NCI-H1694 treated with DMSO at 0.1 percent for 48 hours (cell line): ENCODE data around the gene GABBR2.
A peak's percentile ranks its signal among the peaks of the same experiment; 100 is the strongest.

Experiments
- DNase-seq: peaks from one replicate; lab custom pipeline; 2025; lab: John Stamatoyannopoulos, UW

Gene GABBR2

DNA sequence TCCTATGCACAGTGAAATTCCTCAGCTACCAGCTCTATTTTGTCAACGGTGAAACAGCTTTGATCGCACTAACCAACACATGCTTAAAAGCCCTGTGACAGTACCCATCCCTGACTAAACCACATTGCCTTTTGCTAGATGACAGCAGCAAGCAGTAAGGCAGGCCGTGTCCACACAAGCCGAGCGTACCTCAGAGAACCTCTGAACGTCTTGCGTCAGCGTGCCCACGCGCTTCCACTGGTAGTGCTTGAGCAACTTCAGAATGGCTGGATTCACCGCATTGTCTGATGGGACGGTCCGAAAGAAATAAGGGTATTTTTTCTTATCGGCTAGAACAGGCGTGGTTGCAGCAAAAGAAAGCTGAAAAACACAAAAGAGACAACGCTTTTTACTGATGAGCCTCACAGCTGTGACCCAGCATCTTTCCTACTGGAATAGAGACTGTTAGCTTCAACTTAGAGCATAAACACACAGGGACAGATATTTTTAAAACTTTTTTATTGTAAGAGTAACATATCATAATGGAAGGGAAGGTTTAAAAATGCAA lies 167.0 kb downstream of the GABBR2 start:
- no peak for DNase-seq

DNA sequence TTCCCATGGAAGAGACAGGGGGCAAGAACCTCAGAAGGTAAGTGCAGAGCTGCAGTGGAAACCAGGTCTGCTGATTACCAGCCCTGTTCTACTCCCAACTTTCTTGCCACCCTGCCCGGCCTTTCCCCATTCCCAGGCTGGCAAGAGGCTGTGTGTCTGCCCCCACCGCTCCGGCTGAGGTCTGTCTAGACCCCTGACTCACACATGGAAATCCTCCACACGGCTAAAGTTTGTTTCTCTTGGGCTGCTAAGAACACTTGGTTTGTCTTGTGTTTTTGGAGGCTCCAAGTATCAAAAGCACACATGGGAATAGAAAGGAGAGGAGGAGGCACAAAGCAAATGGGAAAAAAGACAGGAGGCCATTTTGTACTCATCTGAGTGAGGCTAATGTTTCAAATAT lies 168.3 kb downstream of the GABBR2 start:
- no peak for DNase-seq

DNA sequence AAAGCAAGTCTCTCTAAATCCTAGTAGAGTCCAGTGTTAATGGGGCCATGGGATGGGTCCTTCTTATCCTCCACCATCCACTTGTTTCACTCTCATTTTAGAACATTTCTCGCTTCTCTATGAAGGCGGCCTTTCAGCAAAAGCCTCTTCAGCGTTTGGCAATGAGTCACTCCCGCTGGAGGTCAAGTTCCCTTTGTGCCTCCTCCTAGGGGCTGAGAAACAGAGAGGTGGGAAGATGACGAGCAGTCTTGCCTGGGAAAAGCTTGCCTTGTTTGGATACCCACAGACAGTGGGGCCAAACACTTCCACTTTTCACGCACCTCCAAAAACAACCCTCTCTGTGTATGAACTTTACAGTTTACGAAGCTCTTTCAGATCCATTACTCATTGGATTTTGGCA lies 168.8 kb downstream of the GABBR2 start:
- DNase-seq = no peak

DNA sequence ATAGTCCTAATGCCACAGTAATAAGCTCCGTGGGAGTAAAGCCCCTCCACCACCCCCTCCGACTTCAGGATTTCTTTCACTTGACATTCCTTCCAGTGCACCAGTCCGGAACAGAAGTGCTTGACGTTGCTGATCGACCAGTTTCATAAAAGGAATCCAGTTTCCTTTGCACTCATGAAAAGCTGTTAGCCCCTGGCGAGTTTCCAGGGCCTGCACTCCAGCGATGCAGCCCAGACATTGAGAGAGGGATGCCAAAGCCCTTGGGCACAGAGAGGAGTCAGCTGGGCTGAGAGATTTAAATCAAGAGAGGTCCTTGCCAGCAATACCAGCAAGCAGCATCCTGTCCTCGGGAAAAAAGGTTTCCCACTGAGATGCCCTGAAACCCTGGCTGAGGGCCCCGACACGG lies 170.1 kb downstream of the GABBR2 start:
- peak; percentile 38 for DNase-seq

DNA sequence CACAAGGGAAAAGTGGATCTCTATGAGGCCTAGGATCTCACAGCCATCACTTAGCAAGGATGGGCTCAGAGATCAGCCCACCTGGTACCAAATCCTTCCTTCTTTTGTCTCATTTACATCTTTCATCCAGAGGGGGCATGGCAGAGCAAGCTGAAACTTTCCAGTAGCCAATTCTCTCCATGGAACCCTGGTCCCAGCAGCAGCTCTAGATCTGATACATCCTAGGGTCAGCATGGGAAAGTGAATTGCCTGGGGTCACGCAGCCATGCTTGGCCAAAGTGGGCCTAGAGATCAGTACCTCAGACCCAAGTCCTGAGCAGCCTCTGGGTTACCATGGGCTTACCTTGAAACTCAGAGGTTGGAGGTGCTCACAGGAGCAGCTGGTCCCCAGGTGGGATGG lies 170.5 kb downstream of the GABBR2 start:
- no peak for DNase-seq

DNA sequence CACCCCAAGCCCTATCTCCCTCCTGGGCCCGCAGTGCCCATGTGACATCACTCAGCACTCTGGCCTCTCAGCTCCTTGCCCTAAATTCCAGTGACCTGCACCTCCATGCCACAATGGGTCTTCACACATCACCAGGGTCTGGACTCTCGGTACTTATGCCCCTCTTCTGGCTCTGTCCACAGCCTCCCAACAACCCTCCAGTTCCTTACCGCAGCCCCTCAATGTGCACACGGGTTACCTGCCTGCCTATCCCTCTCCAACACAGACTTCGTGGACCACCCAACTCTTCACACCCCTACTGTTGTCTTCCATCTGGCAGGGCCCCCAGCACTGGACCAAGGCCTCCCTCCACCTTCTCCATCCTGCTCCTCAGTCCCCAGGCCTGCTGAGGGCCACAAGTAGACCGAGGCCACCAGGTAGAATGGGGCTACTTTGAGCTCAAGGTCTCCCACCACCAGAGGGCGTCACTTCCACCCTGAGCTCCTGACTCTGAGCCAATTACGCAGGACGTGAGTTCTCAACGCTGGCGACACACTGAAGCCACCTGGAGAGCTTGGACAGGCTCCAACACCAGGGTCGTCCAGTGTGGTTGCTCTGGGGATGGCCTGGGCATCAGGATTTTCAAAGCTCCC lies 172.1 kb downstream of the GABBR2 start:
- no peak for DNase-seq

DNA sequence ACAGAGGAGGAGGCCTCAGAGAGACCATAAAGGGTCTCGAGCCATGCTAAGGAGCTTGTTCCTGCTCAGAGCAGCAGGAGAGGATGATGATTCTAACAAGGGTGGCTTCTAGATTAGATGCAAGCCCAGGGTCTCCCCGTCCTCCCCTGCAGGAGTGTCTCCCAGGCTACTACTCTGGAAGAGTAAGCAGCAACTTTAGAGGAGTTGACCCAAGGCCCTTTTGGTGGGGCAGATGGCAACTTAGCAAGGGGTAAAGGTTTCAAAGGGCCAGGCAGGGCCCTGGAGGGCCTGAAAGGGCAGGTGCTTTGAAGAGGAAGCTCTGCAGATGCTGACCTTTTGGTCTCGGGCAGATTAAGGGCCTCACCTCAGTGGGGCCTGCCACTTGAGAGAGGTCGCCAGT lies 174.9 kb downstream of the GABBR2 start:
- no peak for DNase-seq

DNA sequence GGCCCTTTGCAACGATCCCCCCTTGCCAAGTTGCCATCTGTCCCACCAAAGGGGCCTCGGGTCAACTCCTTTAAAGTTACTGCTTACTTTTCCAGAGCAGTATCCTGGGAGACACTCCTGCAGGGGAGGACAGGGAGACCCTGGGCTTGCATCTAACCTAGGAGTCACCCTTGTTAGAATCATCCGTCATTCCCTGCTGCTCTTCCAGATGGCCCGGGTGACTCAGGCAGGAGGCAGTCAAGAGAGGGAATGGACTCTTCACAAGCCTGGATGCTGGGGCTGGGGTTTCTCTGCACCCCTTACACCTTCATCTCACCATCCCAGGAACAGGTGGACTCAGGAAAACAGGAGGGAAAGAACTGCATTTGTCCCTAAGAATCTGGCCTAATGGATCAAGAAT lies 175.6 kb downstream of the GABBR2 start:
- peak; percentile 52 for DNase-seq

DNA sequence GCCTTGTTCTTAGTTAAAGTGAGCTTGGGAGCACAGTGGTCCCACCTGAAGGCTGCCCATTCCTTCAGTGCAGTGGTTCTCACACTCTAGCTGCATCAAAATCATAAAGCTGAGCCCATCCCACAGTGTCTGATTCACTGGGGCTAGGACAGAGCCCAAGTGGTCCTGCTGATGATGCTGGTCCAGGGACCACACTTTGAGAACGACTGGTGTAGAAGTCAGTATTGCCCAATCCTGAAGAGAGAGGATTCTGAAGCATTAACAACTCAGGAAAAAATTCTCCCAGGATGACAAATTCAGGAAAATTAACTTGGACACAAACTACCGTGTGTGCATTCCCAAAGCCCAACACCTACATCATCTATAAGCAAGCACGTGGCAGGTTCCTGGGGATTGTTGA lies 176.2 kb downstream of the GABBR2 start:
- no peak for DNase-seq

DNA sequence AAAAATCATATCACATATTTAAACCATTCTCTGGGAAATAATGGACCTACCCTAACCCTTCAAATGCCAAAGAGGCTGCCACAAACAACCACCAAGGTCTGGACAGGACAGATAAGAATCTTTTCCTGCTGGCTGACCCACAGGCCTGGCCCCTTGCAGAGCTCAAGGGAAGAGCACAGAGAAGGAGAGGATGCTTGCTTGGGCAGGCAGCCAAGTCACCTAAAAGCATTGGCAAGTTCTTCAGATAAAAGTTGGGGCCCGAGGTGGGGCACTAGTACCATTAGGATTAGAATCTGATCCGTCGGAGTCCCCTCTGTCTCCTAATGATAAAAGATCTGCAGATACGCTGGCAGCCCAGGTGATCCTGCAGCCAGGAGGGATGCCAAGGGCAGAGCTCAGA lies 176.6 kb downstream of the GABBR2 start:
- no peak for DNase-seq

DNA sequence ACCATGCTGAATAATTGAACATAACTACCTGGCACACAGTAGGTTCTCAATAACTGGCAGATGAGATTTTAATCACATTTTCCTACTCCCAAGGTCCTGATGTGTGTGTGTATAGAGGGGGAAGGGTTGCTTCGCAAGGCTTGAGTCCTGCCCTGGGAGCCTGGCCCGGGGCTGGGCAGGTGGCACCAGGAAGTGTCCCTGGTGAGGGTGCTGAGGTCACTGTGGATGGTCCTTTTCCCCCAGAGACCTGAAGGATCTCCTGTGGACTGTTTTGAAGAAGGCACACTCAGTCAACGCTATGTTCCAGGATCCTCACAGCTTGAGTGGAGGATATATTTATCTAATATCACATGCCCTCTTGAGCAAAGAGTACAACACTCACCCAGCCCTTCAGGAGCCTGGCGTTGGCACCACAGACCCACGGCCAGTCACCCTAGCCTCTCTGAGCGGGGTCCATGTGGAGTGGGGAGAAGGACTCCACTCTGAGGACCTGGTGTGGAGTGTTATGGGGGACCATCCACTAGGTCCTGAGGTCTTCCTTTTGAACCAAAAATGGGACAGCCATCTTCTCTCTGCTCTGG lies 177.8 kb downstream of the GABBR2 start:
- no peak for DNase-seq

DNA sequence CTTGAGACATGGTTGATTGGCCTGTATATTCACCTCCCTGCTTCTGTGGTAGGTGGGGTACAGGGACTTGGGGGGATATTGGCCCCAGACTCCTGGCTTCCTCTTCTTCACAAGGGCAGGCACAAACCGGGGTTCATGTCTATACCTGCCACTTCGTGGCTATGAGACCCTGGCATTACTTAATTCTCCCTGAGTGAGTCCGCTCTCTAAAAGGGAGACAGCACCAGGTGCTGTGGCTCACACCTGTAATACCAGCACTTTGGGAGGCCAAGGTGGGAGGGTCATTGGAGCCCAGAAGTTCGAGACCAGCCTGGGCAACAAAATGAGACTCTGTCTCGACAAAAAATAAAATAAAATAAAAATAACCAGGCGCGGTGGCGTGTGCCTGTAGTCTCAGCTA lies 178.5 kb downstream of the GABBR2 start:
- DNase-seq = no peak

DNA sequence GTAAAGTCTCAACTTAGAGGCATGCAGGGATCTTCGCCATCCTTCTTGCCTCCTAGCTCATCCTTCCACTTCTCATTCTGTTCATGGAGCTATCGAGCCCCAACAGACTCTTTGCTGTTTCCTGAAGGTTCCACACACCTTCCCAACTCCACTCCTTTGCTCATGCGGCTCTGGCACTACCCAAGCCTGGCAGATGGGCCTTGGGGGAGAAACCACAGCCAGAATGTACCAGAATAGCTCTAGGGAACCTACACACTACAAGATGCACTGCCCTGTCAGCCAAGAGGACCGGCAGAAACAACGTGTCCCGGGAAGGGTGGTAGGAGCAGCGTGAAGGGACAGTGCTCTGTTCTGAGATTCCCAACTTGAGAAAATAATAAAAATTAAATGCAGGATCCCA lies 178.9 kb downstream of the GABBR2 start:
- no peak for DNase-seq

DNA sequence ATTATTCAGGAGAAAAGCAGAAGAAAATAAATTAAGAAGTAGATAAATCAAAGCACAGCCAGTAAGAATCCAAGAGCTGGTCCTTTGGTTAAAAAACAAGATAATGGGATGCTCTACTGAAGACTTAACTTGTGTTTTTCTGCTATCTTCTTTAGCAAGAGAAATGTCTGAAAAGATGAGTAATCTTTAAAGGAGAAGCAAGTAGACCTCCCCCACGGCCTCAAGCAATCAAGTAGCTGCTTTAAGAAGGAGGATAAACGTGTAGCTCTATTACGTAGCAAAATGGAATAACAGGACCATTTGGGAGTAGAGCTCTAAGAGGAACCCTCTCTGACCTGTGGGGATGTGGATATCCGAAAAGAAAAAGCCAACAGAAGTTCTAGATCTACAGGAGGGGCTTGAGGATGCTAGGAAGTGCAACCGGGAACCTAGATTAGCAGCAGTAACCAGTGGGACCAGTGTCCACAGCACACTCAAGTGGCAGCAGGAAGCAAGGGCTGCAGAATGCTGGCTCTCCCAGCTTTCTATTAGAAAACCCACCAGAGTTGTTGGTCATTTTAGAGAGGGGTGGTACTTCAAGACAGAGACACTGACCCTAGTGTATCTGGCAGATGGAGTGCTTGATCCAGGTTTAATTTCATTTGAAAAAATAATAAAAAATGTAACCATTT lies 185.4 kb downstream of the GABBR2 start:
- DNase-seq = no peak

DNA sequence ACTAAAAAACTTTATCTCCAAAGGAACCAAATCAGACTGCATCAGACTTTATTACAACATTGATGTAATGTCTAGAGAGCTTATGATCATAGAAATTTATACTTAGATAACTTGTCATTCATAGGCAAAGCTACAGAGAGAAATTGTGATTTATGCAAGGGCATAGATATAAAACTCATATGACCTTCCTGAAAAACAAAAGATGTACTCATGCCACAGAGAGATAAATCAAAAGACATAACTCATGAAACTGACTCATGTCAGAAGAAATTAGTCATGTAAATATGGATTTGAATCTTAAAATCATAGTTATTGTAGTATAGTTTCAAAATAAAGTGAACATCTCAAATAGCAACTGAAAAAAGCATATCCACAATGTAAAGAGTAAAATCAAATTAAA lies 186.2 kb downstream of the GABBR2 start:
- DNase-seq = no peak

DNA sequence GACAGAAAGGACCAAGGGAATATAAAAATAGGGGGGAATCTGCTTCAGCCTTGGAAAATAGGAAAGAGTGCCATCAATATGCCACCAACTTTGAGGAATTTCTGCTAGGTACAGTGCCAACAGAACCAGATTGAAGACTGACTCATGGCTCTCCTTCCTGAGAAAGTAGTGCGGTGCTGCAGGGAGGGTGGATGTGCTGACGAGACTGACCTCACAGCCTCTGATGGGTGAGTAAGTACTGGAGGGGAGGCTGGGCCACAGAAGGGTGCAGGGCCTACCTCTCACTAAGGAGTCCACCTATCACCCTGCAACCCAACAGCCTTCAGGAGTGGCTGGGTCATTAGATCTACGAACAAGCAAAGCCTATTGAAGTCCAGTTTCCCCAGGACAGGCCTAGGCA lies 187.6 kb downstream of the GABBR2 start:
- no peak for DNase-seq

DNA sequence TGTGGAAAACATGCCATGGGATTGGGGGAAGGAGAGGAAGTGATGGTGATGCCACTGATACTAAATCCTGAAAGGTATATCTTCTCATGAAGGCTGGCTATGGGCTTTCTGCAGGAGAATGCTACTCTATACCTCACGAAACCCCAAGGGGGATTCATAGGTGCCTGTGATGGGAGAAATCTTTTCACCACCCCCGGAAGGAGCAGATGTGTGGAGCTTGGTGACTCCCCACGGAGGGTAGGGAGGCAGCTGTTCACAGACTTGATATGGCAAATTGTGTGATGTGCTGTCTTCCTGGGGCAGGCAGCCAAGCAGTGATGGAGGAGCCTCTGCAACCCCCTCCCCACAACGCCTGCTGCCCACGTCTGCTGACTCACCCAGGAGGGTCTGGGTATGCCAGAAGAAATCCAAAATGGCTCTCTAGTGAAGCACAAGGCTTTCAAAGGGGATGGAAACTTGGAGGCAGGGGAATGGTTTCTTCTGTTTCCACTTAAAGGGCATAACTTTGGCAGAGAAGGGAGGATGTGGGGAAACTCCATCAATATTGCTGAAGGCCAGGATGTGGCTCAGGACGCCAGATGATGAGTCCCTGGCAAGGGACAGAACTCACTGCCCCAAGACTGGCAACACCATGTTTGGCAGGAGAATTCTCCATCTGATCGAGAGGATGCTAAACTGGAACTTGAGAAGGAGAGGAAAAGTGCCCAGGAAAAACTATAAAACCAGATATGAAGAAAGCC lies 188.3 kb downstream of the GABBR2 start:
- peak; percentile 40 for DNase-seq

DNA sequence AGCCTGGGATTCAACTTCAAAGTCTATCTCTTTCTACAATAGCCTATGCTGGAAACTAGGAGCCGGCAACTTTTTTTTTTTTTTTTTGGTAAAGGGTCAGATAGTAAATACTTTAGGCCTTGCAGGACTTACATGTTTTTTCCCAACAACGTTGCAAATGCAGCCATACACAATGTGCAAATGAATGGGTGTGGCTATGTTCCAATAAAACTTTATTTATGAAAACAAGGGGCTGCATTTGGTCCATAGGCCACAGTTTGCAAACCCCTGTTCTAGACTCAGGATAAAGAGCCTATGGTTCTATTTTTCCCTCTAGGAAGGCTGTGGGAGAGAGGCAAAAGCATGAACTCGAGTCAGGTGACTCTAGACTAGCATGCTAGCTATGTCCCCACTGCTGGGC lies 189.1 kb downstream of the GABBR2 start:
- no peak for DNase-seq

DNA sequence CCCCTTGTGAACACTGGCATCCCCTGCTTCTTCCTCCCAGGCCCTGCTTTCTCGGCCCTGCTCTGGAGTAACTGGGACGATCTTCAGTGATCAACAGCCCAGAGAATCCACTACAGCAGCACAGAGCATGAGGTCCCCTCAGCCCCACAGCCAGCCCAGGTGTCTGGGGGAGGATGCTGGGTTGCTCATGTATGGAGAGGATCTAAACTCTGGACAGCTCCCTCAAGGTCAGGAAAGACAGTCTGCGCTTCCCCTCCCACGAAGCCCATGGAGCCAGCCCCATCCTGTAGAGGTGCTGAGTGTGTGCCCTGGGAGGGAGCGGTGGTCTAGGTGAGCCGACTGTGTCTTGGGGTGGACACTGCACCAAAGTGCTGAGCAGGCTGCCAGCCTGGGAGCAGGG lies 190.2 kb downstream of the GABBR2 start:
- DNase-seq = no peak

DNA sequence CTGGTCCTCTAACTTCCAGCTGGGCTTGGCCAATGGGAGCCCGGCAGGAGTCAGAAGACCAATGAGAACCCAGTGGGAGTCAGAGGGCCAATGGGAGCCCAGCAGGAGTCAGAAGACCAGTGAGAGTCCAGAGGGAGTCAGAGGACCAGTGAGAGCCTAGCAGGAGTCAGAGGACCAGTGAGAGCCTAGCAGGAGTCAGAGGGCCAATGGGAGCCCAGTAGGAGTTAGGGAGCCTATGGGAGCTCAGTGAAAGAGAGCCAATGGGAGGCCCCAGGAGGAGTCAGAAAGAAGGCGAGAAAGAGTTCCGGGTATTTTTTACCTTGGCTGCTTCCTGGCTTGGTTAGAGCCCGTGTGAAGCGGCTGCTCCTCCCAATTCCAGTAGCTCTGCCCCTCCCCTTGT lies 191.0 kb downstream of the GABBR2 start:
- DNase-seq = no peak

DNA sequence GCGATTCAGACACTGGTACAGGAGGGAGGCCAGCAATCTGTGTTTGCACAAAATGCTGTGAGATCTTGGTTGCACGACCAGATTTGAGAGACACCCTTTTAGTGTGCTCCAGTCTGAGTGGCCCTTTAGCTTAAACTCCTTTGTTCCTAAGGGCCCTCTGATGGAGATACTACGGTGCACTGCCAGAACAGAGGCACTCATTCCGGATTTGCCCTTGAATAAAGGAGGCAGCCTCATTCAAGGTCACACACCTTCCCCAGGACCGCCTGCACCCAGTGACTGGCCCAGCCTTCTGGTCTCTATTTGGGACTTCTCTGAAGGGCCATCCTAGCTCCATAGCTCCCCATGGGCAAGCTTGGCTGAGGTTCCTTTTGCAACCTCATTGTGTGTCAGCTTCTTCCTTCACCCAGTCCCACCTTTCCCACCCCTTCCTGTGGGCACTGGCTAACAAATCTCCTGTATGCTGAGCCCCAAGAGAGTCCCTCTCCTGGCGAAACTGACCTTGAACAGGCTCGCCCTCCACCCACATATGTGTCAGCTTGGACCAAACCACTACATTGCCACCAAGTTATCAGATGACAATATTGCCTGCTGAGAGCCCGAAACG lies 191.7 kb downstream of the GABBR2 start:
- DNase-seq = no peak

DNA sequence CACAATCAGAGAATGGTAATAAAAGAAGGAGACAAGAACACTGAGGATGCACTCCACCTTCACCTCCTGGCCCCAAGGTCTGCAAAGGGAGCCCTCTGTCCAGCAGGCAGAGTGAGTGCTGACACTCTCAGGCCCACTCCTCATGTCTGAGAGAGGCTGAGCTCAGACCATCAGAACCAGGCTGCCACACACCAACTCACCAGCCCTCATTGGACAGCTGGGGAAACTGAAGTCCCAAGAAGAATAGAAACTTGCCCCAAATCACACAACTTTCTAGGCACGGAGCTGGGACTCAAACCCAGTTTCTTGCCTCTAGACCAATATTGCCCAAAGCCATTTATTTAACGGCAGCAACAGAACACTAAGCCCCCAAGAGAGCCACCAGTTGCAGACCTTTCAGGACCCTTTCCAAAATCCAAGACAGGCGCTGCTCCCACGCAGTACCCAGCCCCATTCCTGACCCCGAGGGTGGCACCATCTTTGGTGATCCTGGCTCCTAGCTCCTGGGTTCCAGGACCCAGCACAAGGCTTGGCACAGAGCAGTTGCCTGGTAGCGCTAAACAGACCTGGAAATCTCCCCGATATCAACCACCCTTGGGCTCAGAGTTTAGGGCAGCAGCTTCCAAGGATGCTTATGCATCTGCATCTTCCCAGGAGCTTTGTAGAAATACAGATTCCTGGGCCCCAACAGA lies 192.4 kb downstream of the GABBR2 start:
- DNase-seq = no peak
